ENCODE data around the gene EGR2. TPM values are rescaled to one million over a fixed set of nuclear protein-coding genes. Genes with fewer than 3 reads are reported as not detected.

EGR2 gene
- total RNA-seq, 6 experiments from 2014 or later = 0.17 to 1.3 (median 0.99) TPM; not detected in 2

GRCh38 chr10:62812672-62813439, 3.3 kb downstream of the EGR2 start:
- Histone ChIP-seq H3K4me3 (no peak overlapping the region), H3K9me3 (no peaks in the 10 kb centered on the region), H3K27ac (no peak overlapping the region), H3K4me1 (peaks cover 0 to 17% (median 5%) of the 10 kb centered on the region in 4 donors), H3K36me3 (no peaks in the 10 kb centered on the region), H3K27me3 (peaks cover 0 to 11% of the 10 kb centered on the region in 2 donors)
- no peak for TF ChIP-seq POLR2A (IDR thresholded peaks at IDR 0.05)
- no peak for TF ChIP-seq CTCF (IDR thresholded peaks at IDR 0.05)
- ATAC-seq (no peak), DNase-seq (no peak)
- intact Hi-C loops (cut with DNase I) = no loop called here
- 88% methylated on average over 5 of the region's 13 CpGs for WGBS (ENCODE audit: insufficient coverage, low coverage, low lambda C conversion rate, missing lambda C conversion rate)

GRCh38 chr10:62811159-62811875, 4.8 kb downstream of the EGR2 start:
- H3K27me3 ChIP-seq = peaks cover 0 to 11% of the 10 kb centered on the region in 2 donors
- no peak for ATAC-seq

DNA sequence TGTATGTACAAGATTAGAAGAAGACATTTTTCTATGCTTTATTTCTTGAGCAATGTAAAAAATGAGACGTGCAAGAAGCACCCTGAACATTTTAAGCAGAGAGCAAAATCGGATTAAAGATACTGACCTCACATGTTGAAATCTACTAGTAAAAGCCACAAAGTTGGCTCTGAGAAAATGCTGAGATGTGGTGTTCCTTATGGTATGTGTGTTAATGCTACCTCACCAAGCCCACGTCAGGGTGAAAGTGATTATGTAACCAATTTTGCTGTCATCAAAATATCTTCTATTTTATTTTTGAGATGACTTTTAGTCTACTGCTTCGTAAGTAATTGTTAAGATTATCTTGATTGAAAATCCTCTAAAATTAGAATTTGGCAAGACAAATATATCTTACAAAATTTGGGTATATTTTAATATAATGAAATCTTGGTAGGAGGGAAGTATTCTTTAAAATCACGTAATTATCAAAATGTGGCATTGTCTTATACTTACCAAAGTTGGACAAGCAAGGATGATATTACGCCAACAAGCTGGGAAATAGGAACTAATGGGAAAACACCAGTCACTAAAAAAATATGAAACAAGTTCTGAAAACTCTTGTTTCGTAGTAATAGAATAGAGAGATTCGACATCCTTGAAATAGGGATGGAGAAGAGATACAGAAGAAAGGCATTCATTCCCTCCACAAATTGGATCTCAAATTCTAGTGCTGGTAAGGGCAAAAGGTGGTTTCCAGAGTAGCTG, 5.8 kb downstream of the EGR2 start:
- no peak for ATAC-seq
- intact Hi-C loops (cut with DNase I) = no loop called here

More at GRCh38 chr10:62811159-62811875, 4.8 kb downstream of the EGR2 start:
- intact Hi-C loops (cut with DNase I) = no loop called here
- no peak for DNase-seq
- TF ChIP-seq CTCF (IDR thresholded peaks at IDR 0.05) (no peak), POLR2A (IDR thresholded peaks at IDR 0.05) (no peak)
- peaks cover 0 to 28% (median 12%) of the 10 kb centered on the region in 4 donors for H3K4me1 ChIP-seq
- no peaks in the 10 kb centered on the region for H3K36me3 ChIP-seq
- H3K9me3 ChIP-seq = no peaks in the 10 kb centered on the region
- no peak overlapping the region for H3K27ac ChIP-seq
- H3K4me3 ChIP-seq = no peak overlapping the region
- WGBS (ENCODE audit: insufficient coverage, low coverage, low lambda C conversion rate, missing lambda C conversion rate) = 88% methylated on average over 10 of the region's 10 CpGs

More for the DNA sequence above, 5.8 kb downstream of the EGR2 start:
- peaks cover 0 to 6% of the 10 kb centered on the region in 2 donors for H3K27me3 ChIP-seq
- H3K9me3 ChIP-seq = no peaks in the 10 kb centered on the region
- 83% methylated on average over 8 of the region's 8 CpGs for WGBS (ENCODE audit: insufficient coverage, low coverage, low lambda C conversion rate, missing lambda C conversion rate)
- DNase-seq = no peak
- H3K36me3 ChIP-seq = no peaks in the 10 kb centered on the region
- H3K4me1 ChIP-seq = peaks cover 0 to 27% (median 15%) of the 10 kb centered on the region in 4 donors
- TF ChIP-seq POLR2A (IDR thresholded peaks at IDR 0.05) (no peak), CTCF (IDR thresholded peaks at IDR 0.05) (no peak)
- H3K27ac ChIP-seq = no peak overlapping the region
- H3K4me3 ChIP-seq = no peak overlapping the region
